ENCODE measurements around the gene VWA8. TPM values are rescaled to one million over a fixed set of nuclear protein-coding genes. Genes with fewer than 3 reads are reported as not detected.

VWA8 gene
- total RNA-seq, result 10 to 100 TPM; 22.6 to 23.1 TPM

DNA sequence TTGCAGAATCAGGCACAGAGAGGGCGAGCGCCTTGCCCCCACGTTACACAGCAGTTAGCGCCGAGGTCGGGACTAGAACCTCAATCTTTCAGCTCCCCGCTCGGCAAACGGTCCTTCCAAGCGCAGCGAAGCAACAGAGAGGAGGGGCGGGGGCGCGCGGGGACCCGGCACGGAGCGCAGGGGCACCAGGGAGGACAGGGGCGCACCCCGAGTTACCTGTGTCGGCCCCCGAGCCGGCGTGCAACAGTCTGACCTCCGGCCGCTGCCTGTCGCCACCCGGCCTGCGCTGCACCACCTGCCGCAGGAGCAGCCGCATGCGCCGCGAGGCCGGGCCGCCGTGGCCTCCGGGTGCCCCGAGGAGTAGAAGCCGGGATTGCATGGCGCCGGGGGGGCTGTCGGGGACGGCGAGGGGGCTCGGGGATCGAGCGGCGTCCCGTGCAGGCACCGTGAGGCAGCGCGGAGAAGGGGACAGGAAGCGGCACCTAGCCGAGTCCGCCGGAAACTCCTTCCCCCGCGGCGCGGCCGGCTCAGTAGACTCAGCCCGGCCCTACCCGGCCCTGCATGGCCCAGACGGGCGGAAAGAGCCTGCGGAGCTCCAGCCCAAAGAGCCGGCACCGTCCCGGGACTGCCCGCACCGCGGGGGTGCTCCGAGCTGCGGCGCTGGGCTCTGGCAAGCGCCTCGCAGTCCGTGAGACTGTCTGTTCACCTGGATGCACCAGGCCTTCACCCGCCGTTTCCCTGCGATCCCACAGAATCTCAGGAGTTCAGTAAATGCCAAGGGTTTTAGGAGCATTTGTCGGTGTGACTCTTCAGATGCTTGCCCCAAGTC is at the start of gene VWA8:
Gene VWA8 (minus strand): TSS at position 473 of the 829 bp plus-strand sequence. CDS start 94 bp downstream, at position 379.
- peak within 1 kb of the TSS; percentile 95 for H3K27ac Mint-ChIP-seq
- H3K9me3 Mint-ChIP-seq, result no peaks in the 10 kb centered on the region
- peak; percentile 89 for DNase-seq
- H3K27me3 Mint-ChIP-seq, result no peaks in the 10 kb centered on the region
- peak within 1 kb of the TSS; percentile 92 for H3K4me3 Mint-ChIP-seq
- H3K4me1 Mint-ChIP-seq, result peaks cover 47% of the 10 kb centered on the region
- H3K36me3 Mint-ChIP-seq, result peaks cover 20% of the 10 kb centered on the region

DNA sequence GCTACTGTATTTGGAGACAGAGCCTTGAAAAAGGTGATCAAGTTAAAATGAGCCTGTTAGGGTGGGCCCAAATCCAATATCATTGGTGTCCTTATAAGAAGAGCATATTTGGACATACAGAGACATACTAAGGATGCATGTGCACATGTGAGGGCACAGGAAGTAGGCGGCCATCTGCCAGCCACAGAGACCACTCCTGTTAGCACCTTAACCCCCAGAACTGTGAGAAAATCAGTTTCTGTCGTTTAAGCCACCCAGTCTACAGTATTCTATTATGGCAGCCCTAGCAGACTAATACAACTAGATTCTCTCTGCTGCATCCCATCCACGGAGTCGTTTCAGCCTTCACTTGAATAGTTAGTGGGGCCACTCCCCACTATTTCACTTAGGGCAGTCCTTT is 48.1 kb upstream of the VWA8 start:
- no peaks in the 10 kb centered on the region for H3K4me1 Mint-ChIP-seq
- H3K36me3 Mint-ChIP-seq, result no peaks in the 10 kb centered on the region
- H3K4me3 Mint-ChIP-seq, result no peak overlapping the region
- H3K9me3 Mint-ChIP-seq, result no peaks in the 10 kb centered on the region
- no peak overlapping the region for H3K27ac Mint-ChIP-seq
- no peak for DNase-seq
- no peaks in the 10 kb centered on the region for H3K27me3 Mint-ChIP-seq

DNA sequence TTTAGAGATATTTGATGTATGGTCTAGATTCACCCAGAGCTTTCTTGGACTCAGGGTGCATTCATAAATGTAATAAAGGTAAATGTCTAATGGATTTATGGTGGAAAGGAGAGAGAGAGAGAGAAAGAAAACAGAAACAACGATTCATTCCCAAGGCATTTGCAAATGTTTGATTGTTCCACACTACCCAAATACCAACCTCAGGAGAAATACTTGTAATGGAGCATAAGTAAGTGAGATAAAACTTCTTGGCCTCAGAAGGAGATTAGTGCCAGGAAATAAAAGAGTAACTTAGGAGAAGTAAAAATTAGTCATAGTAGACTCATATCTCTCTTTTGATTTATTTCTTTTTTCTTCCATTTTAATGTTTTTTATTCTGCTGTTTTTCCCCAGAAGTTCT is 46.9 kb upstream of the VWA8 start:
- no peaks in the 10 kb centered on the region for H3K27me3 Mint-ChIP-seq
- no peaks in the 10 kb centered on the region for H3K36me3 Mint-ChIP-seq
- no peak for DNase-seq
- H3K4me1 Mint-ChIP-seq, result no peaks in the 10 kb centered on the region
- no peaks in the 10 kb centered on the region for H3K9me3 Mint-ChIP-seq
- no peak overlapping the region for H3K27ac Mint-ChIP-seq
- H3K4me3 Mint-ChIP-seq, result no peak overlapping the region

DNA sequence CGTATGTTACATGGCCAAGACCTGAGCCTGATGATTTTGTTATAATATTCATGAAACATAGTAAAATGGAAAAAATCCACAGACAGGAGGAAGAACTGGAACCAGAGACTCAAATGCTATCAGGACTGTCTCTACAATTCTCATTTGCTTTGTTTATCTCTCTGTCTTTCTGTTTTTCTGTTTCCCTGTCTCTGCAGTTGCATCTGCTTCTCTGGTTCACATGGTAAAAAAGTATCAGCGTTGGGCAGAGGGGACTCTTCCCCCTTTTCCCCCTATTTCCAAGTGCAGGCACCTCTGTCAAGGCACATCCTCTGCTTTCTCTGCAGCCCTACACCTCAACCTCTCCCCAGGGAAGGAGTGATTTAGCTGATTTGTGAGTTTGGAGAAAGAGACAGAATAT is 41.2 kb upstream of the VWA8 start:
- Mint-ChIP-seq H3K4me3 (no peak overlapping the region), H3K9me3 (no peaks in the 10 kb centered on the region), H3K27me3 (peaks cover 3% of the 10 kb centered on the region), H3K36me3 (no peaks in the 10 kb centered on the region), H3K27ac (no peak overlapping the region), H3K4me1 (no peaks in the 10 kb centered on the region)
- DNase-seq, result no peak

DNA sequence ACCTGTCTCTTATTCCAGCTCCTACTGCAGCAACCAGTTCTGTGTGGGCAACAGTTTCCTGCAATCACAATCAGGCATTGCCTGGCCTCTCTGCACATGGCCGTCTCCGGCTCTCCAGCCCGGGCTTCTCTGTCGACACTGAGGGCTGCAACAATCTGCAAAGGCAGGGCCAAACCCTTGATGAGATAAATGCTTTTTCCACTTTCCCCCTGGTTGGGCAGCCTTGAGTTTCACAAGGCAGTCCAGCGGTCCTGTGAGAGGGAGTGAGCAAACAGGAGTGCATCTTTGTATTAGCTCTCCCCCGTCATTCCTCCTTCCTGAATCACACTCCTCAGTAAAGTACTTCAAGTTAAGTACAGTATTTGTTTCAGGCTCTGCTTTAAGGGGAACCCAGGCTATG is 40.7 kb upstream of the VWA8 start:
- no peak overlapping the region for H3K4me3 Mint-ChIP-seq

DNA sequence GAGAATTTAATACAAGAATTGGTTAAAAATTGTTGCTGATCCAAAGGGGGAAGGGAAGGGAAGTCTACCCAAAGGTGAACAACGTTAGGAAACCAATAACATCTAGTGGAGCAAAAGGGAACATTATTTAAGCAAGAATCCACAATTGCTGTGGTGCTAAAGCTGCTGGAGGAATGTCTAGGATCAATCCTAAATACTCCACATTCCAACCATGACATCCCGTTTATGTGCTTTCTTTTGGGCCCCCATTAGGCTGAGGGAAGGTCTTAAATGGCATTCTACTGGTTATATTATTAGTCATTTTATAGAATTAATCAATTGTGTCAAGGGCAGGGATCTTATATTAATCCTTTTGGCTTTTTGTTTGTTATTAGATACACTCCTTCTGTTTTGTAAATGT is 39.9 kb upstream of the VWA8 start:
- Mint-ChIP-seq H3K9me3 (no peaks in the 10 kb centered on the region), H3K36me3 (no peaks in the 10 kb centered on the region), H3K27ac (no peak overlapping the region), H3K27me3 (peaks cover 3% of the 10 kb centered on the region), H3K4me1 (peaks cover 3% of the 10 kb centered on the region), H3K4me3 (no peak overlapping the region)
- DNase-seq, result no peak

More for the DNA sequence above, 40.7 kb upstream of the VWA8 start:
- Mint-ChIP-seq H3K36me3 (no peaks in the 10 kb centered on the region), H3K27ac (no peak overlapping the region), H3K4me1 (no peaks in the 10 kb centered on the region), H3K27me3 (peaks cover 3% of the 10 kb centered on the region), H3K9me3 (no peaks in the 10 kb centered on the region)
- DNase-seq, result no peak

DNA sequence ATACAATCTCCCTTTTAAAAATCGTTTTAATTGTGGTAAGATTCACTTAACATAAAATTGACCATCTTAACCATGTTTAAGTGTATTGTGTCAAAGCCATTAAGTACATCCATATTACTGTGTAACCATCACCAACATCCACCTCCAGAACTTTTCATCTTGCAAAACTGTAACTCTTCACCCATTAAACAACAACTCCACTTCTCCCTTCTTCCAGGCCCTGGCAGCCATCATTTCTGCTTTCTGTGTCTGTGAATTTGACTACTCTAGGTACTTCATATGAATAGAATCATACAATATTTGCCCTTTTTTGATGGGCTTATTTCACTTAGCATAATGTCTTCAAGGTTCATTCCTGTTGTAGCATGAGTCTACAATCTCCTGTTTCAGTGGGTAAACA is 36.5 kb upstream of the VWA8 start:
- no peak overlapping the region for H3K27ac Mint-ChIP-seq
- H3K4me1 Mint-ChIP-seq, result peaks cover 6% of the 10 kb centered on the region
- peaks cover 3% of the 10 kb centered on the region for H3K27me3 Mint-ChIP-seq
- H3K36me3 Mint-ChIP-seq, result no peaks in the 10 kb centered on the region
- DNase-seq, result no peak
- no peak overlapping the region for H3K4me3 Mint-ChIP-seq
- H3K9me3 Mint-ChIP-seq, result no peaks in the 10 kb centered on the region

DNA sequence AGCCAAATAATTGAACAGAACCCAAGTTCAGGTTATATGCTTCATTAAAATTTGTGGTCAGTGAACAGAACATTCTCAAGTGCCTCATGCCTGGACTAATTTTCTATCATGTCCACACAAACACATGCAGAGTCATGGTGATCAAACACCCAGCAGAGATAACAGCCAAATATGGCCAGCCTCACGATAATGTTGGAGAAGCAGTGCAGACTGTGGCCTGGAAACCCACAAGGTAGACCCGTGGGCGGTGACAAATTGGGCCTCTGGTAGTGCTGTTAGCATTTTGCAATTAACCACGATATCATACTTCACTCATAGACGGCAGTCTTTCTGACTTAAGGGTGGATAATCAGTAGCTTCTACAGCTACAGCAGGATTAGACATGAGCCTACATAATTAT is 35.0 kb upstream of the VWA8 start:
- no peak overlapping the region for H3K4me3 Mint-ChIP-seq
- DNase-seq, result peak; percentile 59
- H3K27ac Mint-ChIP-seq, result no peak overlapping the region
- peaks cover 3% of the 10 kb centered on the region for H3K27me3 Mint-ChIP-seq
- peaks cover 6% of the 10 kb centered on the region for H3K4me1 Mint-ChIP-seq
- no peaks in the 10 kb centered on the region for H3K9me3 Mint-ChIP-seq
- no peaks in the 10 kb centered on the region for H3K36me3 Mint-ChIP-seq

DNA sequence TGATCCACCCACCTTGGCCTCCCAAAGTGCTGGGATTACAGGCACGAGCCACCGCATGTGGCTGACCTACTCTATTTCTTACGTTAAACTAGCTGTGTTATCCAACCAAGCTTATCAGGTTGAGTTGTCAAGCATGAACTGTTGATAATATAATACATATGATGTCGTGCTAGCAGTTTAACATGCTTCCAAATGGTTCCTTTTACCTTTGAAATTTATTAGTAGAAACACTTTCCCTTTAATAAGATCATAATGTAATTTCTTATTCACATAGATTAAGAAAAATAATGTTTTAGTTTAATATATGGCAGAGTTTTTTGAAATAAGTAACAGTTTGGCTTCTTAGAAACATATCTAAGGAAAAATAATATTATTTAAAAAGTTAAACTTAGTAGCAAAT is 34.4 kb upstream of the VWA8 start:
- H3K4me3 Mint-ChIP-seq, result no peak overlapping the region
- no peak for DNase-seq
- H3K27me3 Mint-ChIP-seq, result peaks cover 3% of the 10 kb centered on the region
- no peaks in the 10 kb centered on the region for H3K9me3 Mint-ChIP-seq
- H3K36me3 Mint-ChIP-seq, result no peaks in the 10 kb centered on the region
- H3K4me1 Mint-ChIP-seq, result peaks cover 6% of the 10 kb centered on the region
- no peak overlapping the region for H3K27ac Mint-ChIP-seq

DNA sequence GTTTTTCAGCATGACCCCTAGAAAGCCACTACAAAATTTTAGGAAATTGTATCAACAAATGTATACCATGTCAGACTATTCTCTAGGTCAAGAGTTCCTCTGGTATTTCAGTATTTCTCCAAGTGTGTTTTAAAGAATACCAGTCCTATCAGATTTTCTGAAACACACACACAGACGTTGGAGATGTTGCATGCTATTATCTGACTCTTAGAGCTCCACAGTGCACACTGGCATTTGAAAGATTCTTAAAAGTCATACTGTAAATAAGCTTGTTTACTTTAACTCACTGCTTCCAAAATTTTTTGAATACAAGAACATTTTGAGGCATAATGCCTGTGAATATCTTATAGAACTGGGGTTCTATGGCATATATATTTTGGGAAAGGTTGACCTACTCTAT is 33.8 kb upstream of the VWA8 start:
- no peaks in the 10 kb centered on the region for H3K36me3 Mint-ChIP-seq
- H3K9me3 Mint-ChIP-seq, result no peaks in the 10 kb centered on the region
- H3K27ac Mint-ChIP-seq, result no peak overlapping the region
- H3K4me3 Mint-ChIP-seq, result no peak overlapping the region
- DNase-seq, result no peak
- H3K27me3 Mint-ChIP-seq, result peaks cover 3% of the 10 kb centered on the region
- H3K4me1 Mint-ChIP-seq, result peaks cover 6% of the 10 kb centered on the region

DNA sequence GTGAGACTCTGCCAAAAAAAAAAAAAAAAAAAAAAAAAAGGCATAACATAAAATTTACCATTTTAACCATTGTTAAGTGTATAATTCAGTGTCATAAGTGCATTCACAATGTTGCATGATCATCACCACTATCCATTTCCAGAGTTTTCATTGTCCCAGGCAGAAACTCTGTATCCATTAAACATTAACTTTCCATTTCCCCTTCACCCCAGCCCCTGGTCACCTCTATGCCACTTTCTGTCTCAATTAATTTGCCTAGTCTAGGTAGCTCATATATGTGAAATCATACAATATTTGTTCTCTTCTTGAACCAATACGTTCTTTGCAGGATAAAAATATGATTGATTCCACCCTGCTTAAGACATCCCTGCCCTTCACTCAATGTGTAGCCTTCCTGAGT is 31.0 kb upstream of the VWA8 start:
- Mint-ChIP-seq H3K27me3 (peaks cover 4% of the 10 kb centered on the region), H3K27ac (no peak overlapping the region), H3K4me3 (no peak overlapping the region), H3K9me3 (no peaks in the 10 kb centered on the region), H3K36me3 (no peaks in the 10 kb centered on the region), H3K4me1 (peaks cover 6% of the 10 kb centered on the region)
- no peak for DNase-seq

DNA sequence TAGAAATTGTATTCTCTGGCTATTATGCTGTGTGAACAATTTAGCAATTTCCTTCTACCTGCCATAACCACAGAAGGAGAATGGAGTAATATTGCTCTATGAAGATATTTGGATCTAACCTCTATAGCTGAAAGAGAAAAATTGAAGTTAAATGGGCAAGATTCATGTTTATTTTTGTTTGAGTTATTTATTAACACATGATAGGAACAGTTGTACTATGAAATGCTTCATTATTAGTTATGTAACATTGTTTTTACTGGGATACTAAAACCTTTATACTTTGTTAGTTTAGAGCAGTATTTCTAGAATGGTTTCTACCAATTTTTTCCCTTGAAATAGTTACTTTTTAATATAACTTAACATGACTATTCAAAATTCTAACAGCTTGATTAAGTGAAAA is 27.3 kb upstream of the VWA8 start:
- Mint-ChIP-seq H3K27ac (no peak overlapping the region), H3K36me3 (no peaks in the 10 kb centered on the region), H3K27me3 (peaks cover 10% of the 10 kb centered on the region), H3K4me3 (no peak overlapping the region), H3K4me1 (no peaks in the 10 kb centered on the region), H3K9me3 (no peaks in the 10 kb centered on the region)
- no peak for DNase-seq

DNA sequence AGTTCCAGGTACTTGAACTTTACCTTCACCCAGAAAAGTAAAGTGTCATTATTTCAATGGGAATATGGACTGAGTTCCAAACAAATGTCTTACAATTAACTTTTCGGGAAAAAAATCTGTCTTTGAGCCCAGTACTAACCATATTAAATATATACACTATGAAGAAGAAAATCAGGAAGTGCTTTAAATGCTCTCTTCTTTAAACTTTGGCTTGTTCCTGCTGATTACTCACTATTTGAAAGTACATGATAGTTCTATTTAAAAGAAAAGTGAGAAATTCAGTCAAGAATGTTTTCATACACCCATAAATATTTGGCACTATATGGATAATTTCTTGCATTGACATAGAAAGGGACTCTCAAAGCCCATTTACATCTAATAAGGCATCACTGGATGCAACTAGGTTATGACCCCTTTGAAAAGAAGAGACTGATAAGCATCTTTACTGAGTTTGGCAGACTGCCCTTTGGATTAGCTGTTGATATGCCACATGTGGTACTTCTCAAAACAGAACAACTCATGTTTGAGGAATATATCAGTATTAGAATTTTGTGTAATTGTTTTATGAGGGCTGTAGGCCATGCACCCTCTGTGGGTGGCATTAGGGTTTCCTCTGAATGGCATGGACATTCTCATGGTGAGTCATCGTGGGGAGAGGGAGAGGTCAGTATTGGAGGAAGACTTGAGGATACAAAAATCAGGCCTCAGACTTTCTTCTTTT is 25.0 kb upstream of the VWA8 start:
- Mint-ChIP-seq H3K4me3 (no peak overlapping the region), H3K9me3 (no peaks in the 10 kb centered on the region), H3K27me3 (peaks cover 10% of the 10 kb centered on the region), H3K4me1 (no peaks in the 10 kb centered on the region), H3K27ac (no peak overlapping the region), H3K36me3 (no peaks in the 10 kb centered on the region)
- DNase-seq, result no peak

DNA sequence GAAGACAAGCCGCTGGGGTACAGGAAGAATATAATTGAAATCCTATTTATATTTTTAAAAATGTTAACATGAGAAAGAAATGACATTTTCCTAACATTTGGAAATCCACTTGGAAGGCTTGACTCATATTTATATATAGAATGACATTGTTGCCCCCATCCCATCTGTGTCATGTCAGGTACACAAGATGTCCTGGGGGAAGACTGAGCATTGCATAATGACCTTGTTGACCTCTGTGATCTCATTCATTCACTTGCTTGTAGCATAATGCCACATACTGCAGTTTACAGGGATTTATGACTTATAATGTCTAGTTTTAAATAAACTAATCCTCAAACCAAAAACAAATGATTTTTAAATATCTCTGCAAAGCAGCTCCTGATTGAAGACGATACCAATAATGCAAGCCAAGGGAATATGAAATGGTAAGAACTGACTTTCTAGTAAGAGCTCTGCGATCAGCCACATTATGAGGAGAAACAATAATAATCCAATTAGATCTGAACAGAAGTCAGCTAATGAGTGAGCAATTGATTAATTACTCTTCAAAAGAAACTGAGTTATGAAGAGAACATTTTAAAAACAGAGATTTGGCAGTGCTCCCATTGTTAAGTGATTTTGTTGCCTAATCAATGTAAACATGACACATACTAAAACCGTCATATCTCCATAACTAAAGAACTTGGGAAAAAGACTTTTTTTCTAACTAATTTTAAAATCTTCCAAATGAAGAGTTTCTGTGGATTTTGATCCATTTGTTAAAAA is 21.2 kb upstream of the VWA8 start:
- Mint-ChIP-seq H3K36me3 (no peaks in the 10 kb centered on the region), H3K9me3 (no peaks in the 10 kb centered on the region), H3K27ac (no peak overlapping the region), H3K27me3 (peaks cover 6% of the 10 kb centered on the region), H3K4me3 (no peak overlapping the region), H3K4me1 (no peaks in the 10 kb centered on the region)
- no peak for DNase-seq

DNA sequence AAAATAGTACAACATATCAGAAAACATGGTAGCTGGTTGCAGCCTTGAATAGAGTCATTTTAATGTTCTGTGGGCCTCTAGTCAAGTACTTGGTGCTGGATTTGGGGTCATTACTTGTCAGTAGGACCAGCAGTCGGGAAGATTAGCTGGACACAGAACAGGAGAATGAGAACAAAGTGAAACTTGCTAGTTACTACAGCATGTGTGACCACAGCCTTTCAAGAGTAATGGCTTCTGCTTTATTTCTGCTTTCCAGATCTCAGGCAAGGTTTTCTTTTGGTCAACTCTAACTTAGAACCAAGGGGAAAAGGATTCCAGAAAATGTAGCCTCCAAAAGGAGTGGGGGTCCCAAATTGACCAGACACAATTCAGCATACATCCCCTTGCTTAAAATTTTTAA is 17.1 kb upstream of the VWA8 start:
- Mint-ChIP-seq H3K9me3 (no peaks in the 10 kb centered on the region), H3K4me3 (no peak overlapping the region), H3K27me3 (no peaks in the 10 kb centered on the region), H3K27ac (no peak overlapping the region), H3K36me3 (no peaks in the 10 kb centered on the region), H3K4me1 (no peaks in the 10 kb centered on the region)
- no peak for DNase-seq
